Neural progenitor cell (in vitro differentiated cells): ENCODE results near the gene ARPP21.

Source experiments
- EZH2 ChIP-seq: fragments of 200-600 bp; sonication (generic); IDR thresholded peaks from 2 replicates; pipeline ENCODE4 v1.6.1; 2017; ENCODE audit warnings: antibody characterized with exemption, mild to moderate bottlenecking, moderate library complexity
- EZH2phosphoT487 ChIP-seq: fragments of 200-600 bp; sonication (generic); IDR thresholded peaks from 2 replicates; pipeline ENCODE4 v1.6.1; 2017; ENCODE audit warnings: antibody characterized with exemption
- TF ChIP-seq, protein P1 (sequence below): fragments of 200-600 bp; sonication (generic); IDR thresholded peaks from 2 replicates; pipeline ENCODE4 v1.5.1; 2017; ENCODE audit warnings: antibody characterized with exemption, mild to moderate bottlenecking

DNA sequence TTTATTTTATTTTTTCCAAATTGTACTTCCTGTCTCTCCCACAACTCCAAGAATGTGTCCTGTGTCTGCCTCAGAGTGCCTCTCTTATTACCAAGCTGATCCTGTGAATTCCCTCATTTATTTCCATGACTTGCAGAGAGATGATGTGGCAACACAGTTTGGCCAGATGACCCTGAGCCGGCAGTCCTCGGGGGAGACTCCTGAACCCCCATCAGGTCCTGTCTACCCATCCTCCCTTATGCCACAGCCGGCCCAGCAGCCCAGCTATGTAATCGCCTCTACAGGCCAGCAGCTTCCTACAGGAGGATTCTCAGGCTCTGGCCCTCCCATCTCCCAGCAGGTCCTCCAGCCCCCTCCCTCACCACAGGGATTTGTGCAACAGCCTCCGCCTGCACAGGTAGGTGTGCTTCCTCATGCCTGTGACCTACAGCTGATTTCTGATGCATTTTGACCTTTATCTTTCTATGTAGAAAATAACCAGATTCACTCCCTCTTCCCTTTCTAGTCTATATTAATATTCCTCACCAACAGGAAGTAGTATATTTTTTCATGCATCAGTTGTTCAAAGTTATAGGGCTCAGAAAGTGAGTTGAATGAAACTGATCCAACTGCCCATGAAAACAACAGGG is 100.0 kb downstream of the ARPP21 start:
- TF ChIP-seq, protein P1, sequence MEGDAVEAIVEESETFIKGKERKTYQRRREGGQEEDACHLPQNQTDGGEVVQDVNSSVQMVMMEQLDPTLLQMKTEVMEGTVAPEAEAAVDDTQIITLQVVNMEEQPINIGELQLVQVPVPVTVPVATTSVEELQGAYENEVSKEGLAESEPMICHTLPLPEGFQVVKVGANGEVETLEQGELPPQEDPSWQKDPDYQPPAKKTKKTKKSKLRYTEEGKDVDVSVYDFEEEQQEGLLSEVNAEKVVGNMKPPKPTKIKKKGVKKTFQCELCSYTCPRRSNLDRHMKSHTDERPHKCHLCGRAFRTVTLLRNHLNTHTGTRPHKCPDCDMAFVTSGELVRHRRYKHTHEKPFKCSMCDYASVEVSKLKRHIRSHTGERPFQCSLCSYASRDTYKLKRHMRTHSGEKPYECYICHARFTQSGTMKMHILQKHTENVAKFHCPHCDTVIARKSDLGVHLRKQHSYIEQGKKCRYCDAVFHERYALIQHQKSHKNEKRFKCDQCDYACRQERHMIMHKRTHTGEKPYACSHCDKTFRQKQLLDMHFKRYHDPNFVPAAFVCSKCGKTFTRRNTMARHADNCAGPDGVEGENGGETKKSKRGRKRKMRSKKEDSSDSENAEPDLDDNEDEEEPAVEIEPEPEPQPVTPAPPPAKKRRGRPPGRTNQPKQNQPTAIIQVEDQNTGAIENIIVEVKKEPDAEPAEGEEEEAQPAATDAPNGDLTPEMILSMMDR = no peak
- TF ChIP-seq EZH2 (no peak), EZH2phosphoT487 (no peak)
